ENCODE measurements around the gene CD58.

- TF ChIP-seq, protein P1, sequence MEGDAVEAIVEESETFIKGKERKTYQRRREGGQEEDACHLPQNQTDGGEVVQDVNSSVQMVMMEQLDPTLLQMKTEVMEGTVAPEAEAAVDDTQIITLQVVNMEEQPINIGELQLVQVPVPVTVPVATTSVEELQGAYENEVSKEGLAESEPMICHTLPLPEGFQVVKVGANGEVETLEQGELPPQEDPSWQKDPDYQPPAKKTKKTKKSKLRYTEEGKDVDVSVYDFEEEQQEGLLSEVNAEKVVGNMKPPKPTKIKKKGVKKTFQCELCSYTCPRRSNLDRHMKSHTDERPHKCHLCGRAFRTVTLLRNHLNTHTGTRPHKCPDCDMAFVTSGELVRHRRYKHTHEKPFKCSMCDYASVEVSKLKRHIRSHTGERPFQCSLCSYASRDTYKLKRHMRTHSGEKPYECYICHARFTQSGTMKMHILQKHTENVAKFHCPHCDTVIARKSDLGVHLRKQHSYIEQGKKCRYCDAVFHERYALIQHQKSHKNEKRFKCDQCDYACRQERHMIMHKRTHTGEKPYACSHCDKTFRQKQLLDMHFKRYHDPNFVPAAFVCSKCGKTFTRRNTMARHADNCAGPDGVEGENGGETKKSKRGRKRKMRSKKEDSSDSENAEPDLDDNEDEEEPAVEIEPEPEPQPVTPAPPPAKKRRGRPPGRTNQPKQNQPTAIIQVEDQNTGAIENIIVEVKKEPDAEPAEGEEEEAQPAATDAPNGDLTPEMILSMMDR (IDR thresholded peaks at IDR 0.05) = no peak
- TF ChIP-seq EP300 (IDR thresholded peaks at IDR 0.05) = no peak
These were observed 78.4 kb downstream of the CD58 start for GRCh38 chr1:116492358-116492811.
